ENCODE measurements around the gene DDX24. TPM values are rescaled to one million over a fixed set of nuclear protein-coding genes. Genes with fewer than 3 reads are reported as not detected.

Gene DDX24
- total RNA-seq, 1 donor from 2014 or later, result 163 TPM

- intact Hi-C loops (cut with DNase I), result loop anchor here (5.0 kb wide), 1 partner anchor 67 kb away; no protein-coding TSS in a partner anchor
- Histone ChIP-seq H3K27me3 (ENCODE audit: low read depth) (peaks cover 12% of the 10 kb centered on the region), H3K4me1 (no peaks in the 10 kb centered on the region), H3K4me3 (no peak overlapping the region), H3K36me3 (no peaks in the 10 kb centered on the region), H3K9me3 (no peaks in the 10 kb centered on the region), H3K27ac (no peak overlapping the region)
- DNase-seq, result no peak
- ATAC-seq, result peak in 1 of 2 donors; percentile 11
- no peak for TF ChIP-seq CTCF (IDR thresholded peaks at IDR 0.05)
These were observed 77.0 kb downstream of the DDX24 start for GRCh38 chr14:94004015-94004414.

GRCh38 chr14:94003397-94003796, 77.6 kb downstream of the DDX24 start:
- TF ChIP-seq CTCF (IDR thresholded peaks at IDR 0.05), result no peak
- H3K27ac ChIP-seq, result no peak overlapping the region
- intact Hi-C loops (cut with DNase I), result loop anchor here (5.0 kb wide), 1 partner anchor 66 kb away; no protein-coding TSS in a partner anchor
- DNase-seq (no peak), ATAC-seq (no peak)
- H3K9me3 ChIP-seq, result no peaks in the 10 kb centered on the region
- peaks cover 17% of the 10 kb centered on the region for H3K27me3 ChIP-seq (ENCODE audit: low read depth)
- no peaks in the 10 kb centered on the region for H3K36me3 ChIP-seq
- no peak overlapping the region for H3K4me3 ChIP-seq
- no peaks in the 10 kb centered on the region for H3K4me1 ChIP-seq

GRCh38 chr14:94001501-94002396, 79.3 kb downstream of the DDX24 start:
- H3K4me3 ChIP-seq, result no peak overlapping the region
- H3K9me3 ChIP-seq, result no peaks in the 10 kb centered on the region
- no peak overlapping the region for H3K27ac ChIP-seq
- no peaks in the 10 kb centered on the region for H3K36me3 ChIP-seq
- intact Hi-C loops (cut with DNase I), result loop anchor here (5.0 kb wide), 1 partner anchor 64 kb away; no protein-coding TSS in a partner anchor
- TF ChIP-seq CTCF (IDR thresholded peaks at IDR 0.05), result peak; percentile 97
- peaks cover 19% of the 10 kb centered on the region for H3K27me3 ChIP-seq (ENCODE audit: low read depth)
- no peaks in the 10 kb centered on the region for H3K4me1 ChIP-seq
- ATAC-seq, result peak; percentile 88 to 91
- peak; percentile 59 for DNase-seq

- H3K27me3 ChIP-seq (ENCODE audit: low read depth), result peaks cover 24% of the 10 kb centered on the region
- H3K4me1 ChIP-seq, result no peaks in the 10 kb centered on the region
- no peaks in the 10 kb centered on the region for H3K36me3 ChIP-seq
- H3K27ac ChIP-seq, result no peak overlapping the region
- H3K4me3 ChIP-seq, result no peak overlapping the region
- no peak for TF ChIP-seq CTCF (IDR thresholded peaks at IDR 0.05)
- DNase-seq (no peak), ATAC-seq (no peak)
- intact Hi-C loops (cut with DNase I), result loop anchor here (5.0 kb wide), 1 partner anchor 64 kb away; no protein-coding TSS in a partner anchor
- H3K9me3 ChIP-seq, result no peaks in the 10 kb centered on the region
These were observed 80.0 kb downstream of the DDX24 start for GRCh38 chr14:94001016-94001415.

GRCh38 chr14:94000267-94000666, 80.7 kb downstream of the DDX24 start:
- no peak for TF ChIP-seq CTCF (IDR thresholded peaks at IDR 0.05)
- peaks cover 30% of the 10 kb centered on the region for H3K27me3 ChIP-seq (ENCODE audit: low read depth)
- no peak for ATAC-seq
- H3K9me3 ChIP-seq, result no peaks in the 10 kb centered on the region
- H3K4me1 ChIP-seq, result no peaks in the 10 kb centered on the region
- no peak overlapping the region for H3K27ac ChIP-seq
- H3K4me3 ChIP-seq, result no peak overlapping the region
- DNase-seq, result no peak
- intact Hi-C loops (cut with DNase I), result loop anchor here (5.0 kb wide), 1 partner anchor 63 kb away; no protein-coding TSS in a partner anchor
- H3K36me3 ChIP-seq, result no peaks in the 10 kb centered on the region
